Neural cell (in vitro differentiated cells): ENCODE measurements around the gene CA9. TPM values are rescaled to one million over a fixed set of nuclear protein-coding genes. Genes with fewer than 3 reads are reported as not detected.

Experiments used
- H2AFZ ChIP-seq: fragments of 200-600, 300-800 bp; sonication (generic), shearing (Covaris generic); 2 replicates; pipeline ENCODE4 v1.6.0; 2014; ENCODE audit warnings: low read depth, mild to moderate bottlenecking, antibody characterized with exemption, low read length, moderate library complexity
- H3F3A ChIP-seq: fragments of 200-600 bp; shearing (Covaris generic); 2 replicates; pipeline ENCODE4 v1.6.1; 2016; ENCODE audit warnings: mild to moderate bottlenecking, moderate library complexity, mixed read lengths, antibody characterized with exemption, low read length; ENCODE audit not compliant: insufficient read depth, poor library complexity, severe bottlenecking
- H3K27ac ChIP-seq: fragments of 200-600, 300-800 bp; sonication (generic), shearing (Covaris generic); 2 replicates; pipeline ENCODE4 v1.5.1; 2014; ENCODE audit warnings: mild to moderate bottlenecking, low read length, moderate library complexity
- H3K27me3 ChIP-seq: fragments of 300-800, 200-600 bp; sonication (generic), shearing (Covaris generic); 2 replicates; pipeline ENCODE4 v1.6.0; 2014; ENCODE audit warnings: mild to moderate bottlenecking, low read depth, low read length, moderate library complexity; ENCODE audit not compliant: insufficient read depth
- H3K36me3 ChIP-seq: fragments of 300-800, 200-600 bp; sonication (generic), shearing (Covaris generic); 2 replicates; pipeline ENCODE4 v1.5.1; 2014; ENCODE audit warnings: mild to moderate bottlenecking, antibody characterized with exemption, low read length, moderate library complexity; ENCODE audit not compliant: insufficient read depth
- H3K4me2 ChIP-seq: fragments of 300-800, 200-600 bp; sonication (generic), shearing (Covaris generic); 2 replicates; pipeline ENCODE4 v1.6.0; 2014; ENCODE audit warnings: mild to moderate bottlenecking, low read length
- H3K4me3 ChIP-seq: fragments of 300-800, 200-600 bp; sonication (generic), shearing (Covaris generic); 2 replicates; pipeline ENCODE4 v1.5.1; 2014; ENCODE audit warnings: mild to moderate bottlenecking, low read length, moderate library complexity
- H3K79me2 ChIP-seq: fragments of 200-600 bp; shearing (Covaris generic); replicated peaks from 2 replicates; pipeline ENCODE4 v1.6.0; 2014; ENCODE audit warnings: mild to moderate bottlenecking, low read length, moderate library complexity; ENCODE audit not compliant: insufficient read depth
- H3K9ac ChIP-seq: fragments of 300-800, 200-600 bp; sonication (generic), shearing (Covaris generic); 2 replicates; pipeline ENCODE4 v1.6.1; 2016; ENCODE audit warnings: mild to moderate bottlenecking, low read length, mixed read lengths
- H3K9me2 ChIP-seq: fragments of 200-600 bp; shearing (Covaris generic); 2 replicates; pipeline ENCODE4 v1.6.1; 2016; ENCODE audit warnings: mild to moderate bottlenecking, low read length, mixed read lengths; ENCODE audit not compliant: insufficient read depth
- H3K9me3 ChIP-seq: fragments of 200-600, 300-800 bp; sonication (generic), shearing (Covaris generic); 2 replicates; pipeline ENCODE4 v1.6.1; 2016; ENCODE audit warnings: mild to moderate bottlenecking, mixed run types, low read length, moderate library complexity, mixed read lengths
- H4K20me1 ChIP-seq: fragments of 200-600 bp; shearing (Covaris generic); 2 replicates; pipeline ENCODE4 v1.6.1; 2016; ENCODE audit warnings: mild to moderate bottlenecking, mixed run types; ENCODE audit not compliant: insufficient read depth
- CTCF ChIP-seq: fragments of 450-650 bp; IDR thresholded peaks from 2 replicates; pipeline ENCODE4 v1.5.1; 2014; ENCODE audit warnings: antibody characterized with exemption, mild to moderate bottlenecking, moderate library complexity; ENCODE audit not compliant: poor library complexity, severe bottlenecking
- EP300 ChIP-seq: fragments of 450-650 bp; conservative IDR thresholded peaks from 2 replicates; pipeline ENCODE4 v1.6.1; 2014; ENCODE audit warnings: antibody characterized with exemption, mild to moderate bottlenecking, moderate library complexity; ENCODE audit not compliant: poor library complexity, severe bottlenecking
- EZH2 ChIP-seq: fragments of 200-600, 300-800 bp; shearing (Covaris generic), sonication (generic); IDR thresholded peaks from 2 replicates; pipeline ENCODE4 v1.6.1; 2014; ENCODE audit warnings: antibody characterized with exemption, low read length, borderline replicate concordance, mild to moderate bottlenecking; ENCODE audit not compliant: insufficient read depth, poor library complexity, severe bottlenecking
- MXI1 ChIP-seq: fragments of 450-650 bp; conservative IDR thresholded peaks from 2 replicates; pipeline ENCODE4 v1.6.1; 2014; ENCODE audit warnings: antibody characterized with exemption, mild to moderate bottlenecking; ENCODE audit not compliant: poor library complexity, severe bottlenecking
- POLR2AphosphoS5 ChIP-seq: IDR thresholded peaks from 2 replicates; pipeline ENCODE4 v1.6.1; 2012
- RAD21 ChIP-seq: fragments of 450-650 bp; conservative IDR thresholded peaks from 2 replicates; pipeline ENCODE4 v1.6.1; 2014; ENCODE audit warnings: antibody characterized with exemption, mild to moderate bottlenecking, moderate library complexity
- SMC3 ChIP-seq: fragments of 450-650 bp; conservative IDR thresholded peaks from 2 replicates; pipeline ENCODE4 v1.6.1; 2014; ENCODE audit warnings: antibody characterized with exemption, mild to moderate bottlenecking, moderate library complexity; ENCODE audit not compliant: poor library complexity
- TAF1 ChIP-seq: IDR thresholded peaks from 2 replicates; pipeline ENCODE4 v1.6.1; 2012; ENCODE audit warnings: low read depth
- polyA plus RNA-seq: library from polyadenylated mRNA; depleted of rRNA; stranded (reverse); fragments of >200 nt; gene quantifications from 2 replicates; pipeline ENCODE4 v1.2.3, GENCODE V29; 2014
- TF ChIP-seq, protein P1 (sequence below): IDR thresholded peaks from 2 replicates; pipeline ENCODE4 v1.6.1; 2012; ENCODE audit warnings: borderline replicate concordance

The CA9 gene
- polyA plus RNA-seq, 1 donor from 2014 or later: not detected

DNA sequence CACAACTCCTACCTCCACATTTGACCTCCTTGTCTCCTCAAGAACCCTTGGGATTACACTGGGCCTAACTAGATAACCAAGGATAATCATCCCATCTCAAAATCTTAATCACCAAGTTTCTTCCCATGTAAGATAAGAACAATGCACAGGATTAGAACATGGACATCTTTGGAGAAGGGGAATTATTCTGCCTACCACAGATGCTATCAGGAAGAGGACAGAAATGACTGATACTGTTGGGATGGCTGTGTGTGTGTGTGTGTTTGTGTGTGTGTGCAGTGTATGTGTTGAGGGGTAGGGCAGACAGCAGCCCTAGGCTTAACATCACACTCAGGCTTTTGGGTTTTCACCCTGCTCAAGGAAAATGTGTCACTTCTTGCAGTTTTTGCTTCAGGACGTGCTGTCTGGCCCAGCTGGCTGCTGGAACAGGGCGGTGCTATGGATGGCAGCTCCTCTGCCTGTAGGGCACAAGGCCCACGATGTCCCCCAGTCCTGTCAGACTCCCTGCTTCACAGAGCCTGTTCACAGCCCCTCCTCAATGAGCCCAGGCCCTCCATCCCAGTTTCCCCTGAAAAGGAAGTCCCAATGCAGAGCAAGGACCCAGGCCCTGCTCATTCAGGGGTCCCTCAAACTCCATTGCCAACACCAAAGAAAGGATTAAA lies 7.7 kb downstream of the CA9 start:
- Histone ChIP-seq H3K9me3 (no peaks in the 10 kb centered on the region), H3K9me2 (no peaks in the 10 kb centered on the region), H3K27me3 (no peaks in the 10 kb centered on the region), H3K36me3 (no peaks in the 10 kb centered on the region), H3K79me2 (no peaks in the 10 kb centered on the region), H4K20me1 (no peaks in the 10 kb centered on the region), H2AFZ (no peak overlapping the region), H3K27ac (no peak overlapping the region), H3F3A (no peaks in the 10 kb centered on the region), H3K4me2 (no peak overlapping the region), H3K9ac (no peak overlapping the region), H3K4me3 (no peak overlapping the region)
- TF ChIP-seq RAD21: no peak

DNA sequence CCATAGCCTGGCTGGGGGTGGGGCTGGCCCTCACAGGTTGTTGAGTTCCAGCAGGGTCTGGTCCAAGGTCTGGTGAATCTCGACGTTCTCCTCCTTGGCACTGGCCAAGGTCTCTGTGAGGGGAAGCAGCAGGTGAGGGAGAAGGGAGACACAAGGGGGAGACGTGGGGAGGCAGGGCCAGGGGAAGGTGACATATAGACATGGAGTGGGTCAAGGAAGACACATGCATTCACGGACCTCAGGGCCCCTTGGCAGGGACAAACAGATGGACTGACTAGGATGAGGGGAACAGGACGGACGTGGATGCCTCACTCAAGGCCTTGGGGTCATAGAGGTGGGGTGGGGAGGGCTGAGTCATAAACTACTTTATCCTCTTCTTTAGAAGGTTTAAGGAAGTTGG lies 8.3 kb downstream of the CA9 start:
- Histone ChIP-seq H4K20me1 (no peaks in the 10 kb centered on the region), H3K9ac (no peak overlapping the region)

More for the DNA sequence above, 8.3 kb downstream of the CA9 start:
- no peak overlapping the region for H3K4me2 ChIP-seq
- H3K9me3 ChIP-seq: no peaks in the 10 kb centered on the region
- no peaks in the 10 kb centered on the region for H3K27me3 ChIP-seq
- H3K4me3 ChIP-seq: no peak overlapping the region
- no peaks in the 10 kb centered on the region for H3K79me2 ChIP-seq
- no peaks in the 10 kb centered on the region for H3F3A ChIP-seq
- H3K36me3 ChIP-seq: no peaks in the 10 kb centered on the region
- H3K9me2 ChIP-seq: no peaks in the 10 kb centered on the region
- no peak overlapping the region for H3K27ac ChIP-seq
- TF ChIP-seq MXI1 (no peak), RAD21 (no peak), TAF1 (no peak), EZH2 (no peak), SMC3 (no peak), EP300 (no peak), POLR2AphosphoS5 (no peak), CTCF (no peak)
- TF ChIP-seq, protein P1, sequence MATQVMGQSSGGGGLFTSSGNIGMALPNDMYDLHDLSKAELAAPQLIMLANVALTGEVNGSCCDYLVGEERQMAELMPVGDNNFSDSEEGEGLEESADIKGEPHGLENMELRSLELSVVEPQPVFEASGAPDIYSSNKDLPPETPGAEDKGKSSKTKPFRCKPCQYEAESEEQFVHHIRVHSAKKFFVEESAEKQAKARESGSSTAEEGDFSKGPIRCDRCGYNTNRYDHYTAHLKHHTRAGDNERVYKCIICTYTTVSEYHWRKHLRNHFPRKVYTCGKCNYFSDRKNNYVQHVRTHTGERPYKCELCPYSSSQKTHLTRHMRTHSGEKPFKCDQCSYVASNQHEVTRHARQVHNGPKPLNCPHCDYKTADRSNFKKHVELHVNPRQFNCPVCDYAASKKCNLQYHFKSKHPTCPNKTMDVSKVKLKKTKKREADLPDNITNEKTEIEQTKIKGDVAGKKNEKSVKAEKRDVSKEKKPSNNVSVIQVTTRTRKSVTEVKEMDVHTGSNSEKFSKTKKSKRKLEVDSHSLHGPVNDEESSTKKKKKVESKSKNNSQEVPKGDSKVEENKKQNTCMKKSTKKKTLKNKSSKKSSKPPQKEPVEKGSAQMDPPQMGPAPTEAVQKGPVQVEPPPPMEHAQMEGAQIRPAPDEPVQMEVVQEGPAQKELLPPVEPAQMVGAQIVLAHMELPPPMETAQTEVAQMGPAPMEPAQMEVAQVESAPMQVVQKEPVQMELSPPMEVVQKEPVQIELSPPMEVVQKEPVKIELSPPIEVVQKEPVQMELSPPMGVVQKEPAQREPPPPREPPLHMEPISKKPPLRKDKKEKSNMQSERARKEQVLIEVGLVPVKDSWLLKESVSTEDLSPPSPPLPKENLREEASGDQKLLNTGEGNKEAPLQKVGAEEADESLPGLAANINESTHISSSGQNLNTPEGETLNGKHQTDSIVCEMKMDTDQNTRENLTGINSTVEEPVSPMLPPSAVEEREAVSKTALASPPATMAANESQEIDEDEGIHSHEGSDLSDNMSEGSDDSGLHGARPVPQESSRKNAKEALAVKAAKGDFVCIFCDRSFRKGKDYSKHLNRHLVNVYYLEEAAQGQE: no peak
- no peak overlapping the region for H2AFZ ChIP-seq
